ENCODE data around the gene XAGE3.
"Not testable (repeated sequence)": the region's sequence is repeated elsewhere in the genome, so short reads cannot be mapped to it uniquely, and the experiment has no call there.

Gene XAGE3

DNA sequence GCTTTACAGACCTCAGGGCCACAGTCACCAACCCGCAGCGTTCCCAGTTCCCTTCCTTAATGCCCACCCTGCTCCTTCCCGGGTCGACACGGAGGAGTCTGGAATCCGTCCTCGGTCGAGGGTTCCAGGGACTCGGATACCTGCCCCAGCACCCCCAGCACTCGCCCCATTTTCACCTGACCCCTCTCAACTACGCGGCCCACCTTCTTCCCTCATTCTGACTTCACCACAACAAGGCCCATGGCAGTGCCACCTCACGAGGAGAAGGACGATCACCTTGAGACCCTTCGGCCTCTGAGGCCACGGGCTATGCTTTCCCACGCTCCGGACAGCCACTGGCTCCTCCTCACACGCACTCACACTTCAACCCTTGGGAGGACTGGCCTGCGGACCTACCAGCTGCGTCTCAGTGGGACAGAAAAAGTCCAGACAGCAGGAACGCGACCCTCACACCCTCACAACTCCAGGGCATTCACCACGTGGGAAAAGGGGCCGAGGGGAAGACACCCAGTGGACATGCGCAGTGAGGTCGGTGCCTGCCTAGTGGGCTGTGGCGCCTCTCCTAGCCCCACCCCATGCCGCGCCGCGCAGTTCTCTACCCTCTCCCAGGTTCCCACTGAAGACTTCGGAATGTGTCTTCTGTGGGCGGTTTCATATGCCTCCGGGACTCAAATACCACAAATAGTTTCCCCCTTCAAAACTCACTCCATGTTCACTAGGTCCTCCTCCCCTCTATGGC is at the start of gene XAGE3:
Gene XAGE3 (minus strand): TSS at position 474 of the 739 bp plus-strand sequence. CDS start 950 bp downstream, outside the sequence.
- ATAC-seq (ENCODE audit: low read depth) (no peak), DNase-seq (ENCODE audit: low spot score in 2 of 2) (no peak)
- H3K36me3 Mint-ChIP-seq: no peaks in the 10 kb centered on the region
- no peaks in the 10 kb centered on the region for H3K4me1 Mint-ChIP-seq
- H3K27ac Mint-ChIP-seq: no peak within 1 kb of the TSS
- H3K9me3 Mint-ChIP-seq: no peaks in the 10 kb centered on the region
- no peak within 1 kb of the TSS for H3K4me3 Mint-ChIP-seq
- H3K27me3 Mint-ChIP-seq: peaks cover 3% of the 10 kb centered on the region

DNA sequence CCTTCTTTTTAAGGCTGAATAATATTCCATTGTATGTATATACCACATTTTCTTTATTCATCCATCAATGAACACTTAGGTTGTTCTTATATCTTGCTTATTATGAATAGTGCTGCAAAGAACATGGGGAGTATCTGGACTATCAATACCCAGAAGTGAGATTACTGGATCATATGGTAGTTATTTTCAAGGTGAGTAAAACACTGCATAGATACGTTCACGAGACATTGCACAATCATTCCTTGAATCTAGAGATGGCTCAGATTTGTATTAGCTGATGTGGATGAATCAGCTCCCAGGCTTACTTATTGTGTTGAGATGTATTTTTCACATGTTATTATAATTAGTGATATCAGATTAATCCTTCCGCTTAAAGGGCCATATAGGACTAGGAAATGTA is 46.8 kb upstream of the XAGE3 start:
- H3K9me3 Mint-ChIP-seq; H3K27me3 Mint-ChIP-seq; DNase-seq (ENCODE audit: low spot score in 2 of 2); H3K27ac Mint-ChIP-seq; ATAC-seq (ENCODE audit: low read depth); H3K36me3 Mint-ChIP-seq; H3K4me1 Mint-ChIP-seq; H3K4me3 Mint-ChIP-seq: not testable (repeated sequence)

- H3K4me1 Mint-ChIP-seq; H3K27ac Mint-ChIP-seq; H3K36me3 Mint-ChIP-seq; ATAC-seq (ENCODE audit: low read depth); H3K27me3 Mint-ChIP-seq; DNase-seq (ENCODE audit: low spot score in 2 of 2); H3K4me3 Mint-ChIP-seq; H3K9me3 Mint-ChIP-seq: not testable (repeated sequence)
Measured at GRCh38 chrX:52913681-52914080, 45.8 kb upstream of the XAGE3 start.

GRCh38 chrX:52909313-52909969 is 41.6 kb upstream of the XAGE3 start:
- not testable (repeated sequence) for ATAC-seq (ENCODE audit: low read depth); H3K9me3 Mint-ChIP-seq; H3K36me3 Mint-ChIP-seq; DNase-seq (ENCODE audit: low spot score in 2 of 2); H3K4me1 Mint-ChIP-seq; H3K27me3 Mint-ChIP-seq; H3K27ac Mint-ChIP-seq; H3K4me3 Mint-ChIP-seq

DNA sequence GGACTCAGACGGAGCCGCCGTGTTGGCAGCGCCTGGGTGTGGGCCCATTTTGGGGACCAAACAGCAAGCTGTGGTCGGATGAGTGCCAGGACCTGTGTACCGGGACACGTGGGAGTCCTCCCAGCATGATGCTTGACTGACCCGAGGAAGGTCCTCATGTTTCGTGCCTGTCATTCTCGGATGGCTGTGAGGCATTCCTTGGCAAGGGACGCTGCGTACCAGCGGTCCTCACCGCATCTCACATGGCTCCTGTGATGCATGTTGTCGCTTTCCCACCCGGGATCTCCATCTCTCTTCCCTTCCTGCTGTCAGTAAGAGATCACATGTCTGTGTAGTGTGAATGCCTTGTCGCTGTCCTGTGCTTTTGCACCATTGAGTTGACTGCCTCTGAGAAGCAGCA is 40.0 kb upstream of the XAGE3 start:
- not testable (repeated sequence) for H3K9me3 Mint-ChIP-seq; H3K27me3 Mint-ChIP-seq; DNase-seq (ENCODE audit: low spot score in 2 of 2); H3K4me3 Mint-ChIP-seq; H3K27ac Mint-ChIP-seq; ATAC-seq (ENCODE audit: low read depth); H3K4me1 Mint-ChIP-seq; H3K36me3 Mint-ChIP-seq

GRCh38 chrX:52907137-52907536 is 39.3 kb upstream of the XAGE3 start:
- DNase-seq (ENCODE audit: low spot score in 2 of 2); H3K27ac Mint-ChIP-seq; H3K4me3 Mint-ChIP-seq; H3K36me3 Mint-ChIP-seq; H3K27me3 Mint-ChIP-seq; H3K4me1 Mint-ChIP-seq; ATAC-seq (ENCODE audit: low read depth); H3K9me3 Mint-ChIP-seq: not testable (repeated sequence)

DNA sequence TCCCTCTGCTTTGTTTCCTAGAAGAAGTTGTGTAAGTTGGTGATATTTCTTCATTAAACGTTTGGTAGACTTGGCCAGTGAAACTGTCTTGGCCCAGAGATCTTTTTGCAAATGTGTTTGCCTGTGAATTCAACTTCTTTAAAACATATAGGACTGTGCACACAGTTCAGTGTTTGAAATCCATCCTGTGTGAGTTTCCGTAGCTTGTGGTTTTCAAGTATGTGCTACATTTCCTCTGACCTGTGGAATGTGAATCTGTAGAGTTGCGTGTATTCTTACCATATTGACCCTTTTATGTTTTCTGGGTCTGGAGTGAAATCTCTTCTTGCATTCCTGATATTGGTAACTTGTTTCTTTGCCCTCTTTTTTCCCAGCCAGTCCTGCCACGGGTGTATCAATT is 38.2 kb upstream of the XAGE3 start:
- H3K4me3 Mint-ChIP-seq; H3K9me3 Mint-ChIP-seq; H3K27ac Mint-ChIP-seq; H3K4me1 Mint-ChIP-seq; ATAC-seq (ENCODE audit: low read depth); H3K36me3 Mint-ChIP-seq; DNase-seq (ENCODE audit: low spot score in 2 of 2); H3K27me3 Mint-ChIP-seq: not testable (repeated sequence)

- ATAC-seq (ENCODE audit: low read depth); H3K27ac Mint-ChIP-seq; H3K9me3 Mint-ChIP-seq; H3K4me3 Mint-ChIP-seq; DNase-seq (ENCODE audit: low spot score in 2 of 2); H3K36me3 Mint-ChIP-seq; H3K4me1 Mint-ChIP-seq; H3K27me3 Mint-ChIP-seq: not testable (repeated sequence)
Measured at GRCh38 chrX:52905531-52905930, 37.6 kb upstream of the XAGE3 start.

DNA sequence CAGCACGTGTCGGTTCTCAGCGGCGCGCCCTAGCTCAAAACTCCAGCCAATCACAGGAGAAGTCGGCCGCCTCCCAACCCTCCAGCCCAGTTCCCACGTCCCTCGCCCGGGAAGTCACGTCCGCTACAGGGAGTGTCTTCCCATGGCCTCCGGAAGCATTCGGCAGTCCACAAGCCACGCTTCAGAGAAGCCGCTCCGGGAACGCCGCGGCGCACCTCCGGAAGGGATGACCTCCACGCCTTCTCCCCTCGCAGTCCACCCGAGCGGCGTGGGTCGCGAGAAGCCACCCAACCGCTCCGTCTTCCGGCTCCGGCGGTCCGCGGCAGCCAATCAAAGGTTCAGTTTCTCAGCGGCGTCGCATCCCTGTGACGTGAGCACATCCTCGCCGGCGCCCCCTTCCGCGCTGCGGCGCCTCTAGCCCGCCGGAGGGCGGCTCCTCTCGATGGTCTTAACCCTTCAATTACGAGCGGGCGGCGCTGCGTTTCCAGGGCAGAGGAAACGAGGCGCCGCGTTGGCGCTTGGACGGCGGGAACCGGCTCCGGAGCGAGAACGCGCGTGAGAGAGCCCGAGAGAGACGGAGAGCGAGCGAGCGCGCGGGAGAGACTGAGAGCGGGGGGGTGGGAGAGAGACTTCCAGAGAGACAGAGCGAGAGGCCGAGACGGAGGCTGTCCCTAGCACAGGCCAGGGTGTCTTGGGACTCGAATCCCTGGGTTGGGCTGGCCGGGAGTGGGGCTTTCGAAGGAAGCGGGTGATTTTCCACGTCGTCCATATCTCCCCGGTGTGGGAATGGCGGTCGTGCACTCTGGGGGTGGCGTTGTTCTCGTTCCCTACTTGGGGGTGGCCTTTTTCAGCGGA is 29.2 kb upstream of the XAGE3 start, which contains the start of gene FAM156B:
Gene FAM156B (plus strand): TSS at position 476 of the 855 bp plus-strand sequence. CDS start 9,896 bp downstream, outside the sequence.
- H3K4me1 Mint-ChIP-seq; H3K27me3 Mint-ChIP-seq; H3K4me3 Mint-ChIP-seq; H3K9me3 Mint-ChIP-seq; H3K36me3 Mint-ChIP-seq; H3K27ac Mint-ChIP-seq; DNase-seq (ENCODE audit: low spot score in 2 of 2): not testable (repeated sequence)
- ATAC-seq (ENCODE audit: low read depth): peak; percentile 88

GRCh38 chrX:52896438-52896837 is 28.6 kb upstream of the XAGE3 start:
- not testable (repeated sequence) for H3K36me3 Mint-ChIP-seq; H3K4me3 Mint-ChIP-seq; H3K4me1 Mint-ChIP-seq; H3K27me3 Mint-ChIP-seq; DNase-seq (ENCODE audit: low spot score in 2 of 2); H3K9me3 Mint-ChIP-seq; H3K27ac Mint-ChIP-seq
- peak; percentile 22 for ATAC-seq (ENCODE audit: low read depth)

GRCh38 chrX:52888090-52888489 is 20.2 kb upstream of the XAGE3 start:
- H3K27me3 Mint-ChIP-seq; H3K36me3 Mint-ChIP-seq; DNase-seq (ENCODE audit: low spot score in 2 of 2); ATAC-seq (ENCODE audit: low read depth); H3K9me3 Mint-ChIP-seq; H3K4me3 Mint-ChIP-seq; H3K27ac Mint-ChIP-seq; H3K4me1 Mint-ChIP-seq: not testable (repeated sequence)

DNA sequence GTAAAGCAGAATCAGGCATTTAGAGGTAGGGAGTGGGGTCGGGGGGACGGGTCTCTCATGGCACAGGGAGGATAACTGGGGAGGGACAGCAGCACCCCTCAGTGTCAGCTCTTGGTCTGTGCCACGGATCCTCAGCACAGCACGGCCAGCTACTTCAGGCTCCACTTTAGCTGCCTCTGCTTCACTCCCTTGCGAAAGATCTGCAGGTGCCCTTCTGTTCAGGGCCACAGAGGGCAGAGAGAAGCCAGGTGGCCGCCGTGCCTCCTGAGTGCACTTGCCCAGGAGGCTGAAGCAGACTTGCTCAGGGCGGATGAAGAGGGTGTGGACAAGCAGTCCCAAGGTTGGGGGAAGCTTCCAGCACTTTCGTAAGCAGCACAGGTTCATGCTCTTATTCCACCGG is 19.6 kb upstream of the XAGE3 start:
- not testable (repeated sequence) for H3K36me3 Mint-ChIP-seq; H3K4me3 Mint-ChIP-seq; H3K9me3 Mint-ChIP-seq; H3K27ac Mint-ChIP-seq; DNase-seq (ENCODE audit: low spot score in 2 of 2); ATAC-seq (ENCODE audit: low read depth); H3K27me3 Mint-ChIP-seq; H3K4me1 Mint-ChIP-seq

DNA sequence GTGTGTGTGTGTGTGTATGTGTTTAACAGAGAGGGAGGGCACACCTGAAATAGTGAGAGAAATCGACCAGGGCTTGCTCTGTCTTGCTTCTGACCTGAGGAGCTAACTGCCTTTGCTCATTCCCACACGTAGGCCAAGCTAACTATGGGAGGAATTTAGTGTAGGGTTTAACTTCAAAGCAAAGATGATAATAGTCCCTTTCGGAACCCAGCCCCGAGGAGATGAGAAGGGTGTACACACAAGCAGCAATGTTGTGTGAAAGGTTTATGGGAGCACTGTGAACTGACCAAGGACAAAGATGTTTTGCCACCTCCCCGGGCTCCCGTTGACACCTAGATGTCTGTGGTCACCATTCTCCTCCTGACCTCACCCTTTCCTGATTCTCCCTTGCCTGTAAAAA is 8.5 kb upstream of the XAGE3 start:
- not testable (repeated sequence) for ATAC-seq (ENCODE audit: low read depth); H3K27ac Mint-ChIP-seq; H3K4me3 Mint-ChIP-seq; H3K27me3 Mint-ChIP-seq; H3K36me3 Mint-ChIP-seq; H3K9me3 Mint-ChIP-seq; H3K4me1 Mint-ChIP-seq; DNase-seq (ENCODE audit: low spot score in 2 of 2)

DNA sequence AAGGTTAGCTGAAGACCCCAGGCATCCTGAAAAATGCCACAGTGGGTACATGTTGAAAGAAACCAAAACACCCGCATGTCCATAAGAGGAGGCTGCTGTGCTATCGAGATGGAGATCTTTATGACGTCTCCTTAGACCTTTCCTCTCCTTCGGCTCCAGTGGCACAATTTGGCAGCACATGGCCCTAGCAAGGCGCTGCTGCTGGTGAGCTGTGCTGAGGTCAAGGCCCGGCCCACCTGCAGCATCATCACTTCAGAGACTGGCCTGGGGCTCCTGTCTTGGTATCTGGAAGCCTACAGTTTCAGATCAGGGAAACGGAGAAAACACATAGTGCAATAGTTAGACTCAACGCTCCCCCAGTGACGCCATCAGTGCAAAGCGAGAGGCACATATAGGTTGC is 7.6 kb upstream of the XAGE3 start:
- DNase-seq (ENCODE audit: low spot score in 2 of 2); H3K27me3 Mint-ChIP-seq; H3K36me3 Mint-ChIP-seq; H3K4me1 Mint-ChIP-seq; H3K9me3 Mint-ChIP-seq; ATAC-seq (ENCODE audit: low read depth); H3K27ac Mint-ChIP-seq; H3K4me3 Mint-ChIP-seq: not testable (repeated sequence)

Measured in memory B cell (primary cell).